H1 (cell line): ENCODE data around the gene PGPEP1. TPM values are rescaled to one million over a fixed set of nuclear protein-coding genes. Genes with fewer than 3 reads are reported as not detected.

Source experiments
- CTCF ChIA-PET: fragments of 300-600 bp; sonication (Branson Sonifier 250); formaldehyde crosslinking; loops from one replicate; lab custom pipeline; 2021; ENCODE audit not compliant: partially characterized antibody; lab: Charles Lee
- POLR2A ChIA-PET: fragments of 300-600 bp; sonication (Branson Sonifier 250); formaldehyde crosslinking; loops from one replicate; lab custom pipeline; 2021; ENCODE audit warnings: inconsistent platforms; ENCODE audit not compliant: partially characterized antibody; lab: Charles Lee
- DNase-seq, 2 experiments: peaks; one replicate each; pipeline versions ENCODE4 v3.0.0 to v3.0.0-alpha.2; 2010 to 2022; ENCODE audit warnings: low spot score in 2 of 2, low read depth in 1 of 2, mixed read lengths in 1 of 2
- FAIRE-seq: peaks from 2 replicates; lab custom pipeline; 2011; peaks lifted over from hg19 to GRCh38; lab: Jason Lieb, UNC
- H2AFZ ChIP-seq: 2 replicates; pipeline ENCODE4 v1.8.1; 2012; ENCODE audit warnings: low read length, inconsistent platforms
- H2AK5ac ChIP-seq: 2 replicates; pipeline ENCODE4 v1.6.1; 2013; ENCODE audit warnings: low read depth, low read length
- H2BK120ac ChIP-seq: replicated peaks from 2 replicates; pipeline ENCODE3; 2013; ENCODE audit warnings: low read depth, low read length, inconsistent platforms
- H2BK12ac ChIP-seq: 2 replicates; pipeline ENCODE4 v1.6.1; 2013; ENCODE audit warnings: low read depth, low read length
- H2BK15ac ChIP-seq: 2 replicates; pipeline ENCODE4 v1.6.1; 2013; ENCODE audit warnings: low read length
- H2BK20ac ChIP-seq: 2 replicates; pipeline ENCODE4 v1.6.1; 2013; ENCODE audit warnings: low read length
- H2BK5ac ChIP-seq: 2 replicates; pipeline ENCODE4 v1.6.1; 2013; ENCODE audit warnings: low read depth, low read length
- H3K14ac ChIP-seq: 2 replicates; pipeline ENCODE4 v1.6.1; 2013; ENCODE audit warnings: inconsistent platforms; ENCODE audit not compliant: insufficient read length
- H3K18ac ChIP-seq: 2 replicates; pipeline ENCODE4 v1.6.1; 2013; ENCODE audit warnings: low read length; ENCODE audit errors: extremely low read depth
- H3K23ac ChIP-seq: 2 replicates; pipeline ENCODE4 v1.6.1; 2013; ENCODE audit warnings: inconsistent platforms; ENCODE audit not compliant: insufficient read length
- H3K23me2 ChIP-seq: 2 replicates; pipeline ENCODE4 v1.6.1; 2013; ENCODE audit warnings: low read depth, low read length
- H3K27ac ChIP-seq: 2 replicates; pipeline ENCODE4 v1.6.1; 2011; ENCODE audit warnings: low read depth, low read length, inconsistent platforms
- H3K27me3 ChIP-seq, 4 experiments: replicated peaks in 1 of 4; 1 replicate in 1 of 4; 2 replicates in 3 of 4; pipeline versions ENCODE4 v1.6.1 to v1.8.1; 2011 to 2013; ENCODE audit warnings: low read length in 3 of 4, mild to moderate bottlenecking in 3 of 4, inconsistent platforms in 2 of 4, mixed read lengths in 2 of 4, moderate library complexity in 1 of 4; ENCODE audit not compliant: control insufficient read depth in 3 of 4, insufficient read depth in 3 of 4; ENCODE audit errors: extremely low read depth in 1 of 4
- H3K36me3 ChIP-seq, 4 experiments: 2 replicates each; pipeline versions ENCODE4 v1.6.1 to v1.8.1; 2011 to 2013; ENCODE audit warnings: mild to moderate bottlenecking in 4 of 4, low read length in 3 of 4, moderate library complexity in 2 of 4, control low read depth in 1 of 4, inconsistent platforms in 1 of 4; ENCODE audit not compliant: insufficient read depth in 4 of 4, control insufficient read depth in 2 of 4
- H3K4ac ChIP-seq: replicated peaks from 2 replicates; pipeline ENCODE3; 2013; ENCODE audit warnings: low read length, low read depth, mixed read lengths, inconsistent platforms; ENCODE audit not compliant: insufficient read length
- H3K4me1 ChIP-seq, 4 experiments: replicated peaks in 1 of 4; 1 replicate in 1 of 4; 2 replicates in 3 of 4; pipeline versions ENCODE4 v1.6.1 to v1.8.1; 2011 to 2013; ENCODE audit warnings: low read length in 3 of 4, inconsistent platforms in 2 of 4, mixed read lengths in 1 of 4; ENCODE audit not compliant: insufficient read depth in 4 of 4, control insufficient read depth in 3 of 4
- H3K4me2 ChIP-seq, 2 experiments: 2 replicates each; pipeline versions ENCODE4 v1.6.1 to v1.8.1; 2011 to 2013; ENCODE audit warnings: low read depth in 2 of 2, low read length in 2 of 2, control low read depth in 1 of 2, inconsistent platforms in 1 of 2, mild to moderate bottlenecking in 1 of 2; ENCODE audit not compliant: insufficient read depth in 1 of 2
- H3K4me3 ChIP-seq, 4 experiments: fragments of 200-600, 300-600 bp in 1 of 4; sonication (generic), shearing (Covaris generic), sonication (Bioruptor Twin) in 1 of 4; 2 replicates each; pipeline versions ENCODE4 v1.5.1 to v1.8.1; 2011 to 2016; ENCODE audit warnings: low read length in 4 of 4, low read depth in 3 of 4, control low read depth in 2 of 4, inconsistent platforms in 2 of 4, mild to moderate bottlenecking in 2 of 4, mixed read lengths in 1 of 4, moderate library complexity in 1 of 4; ENCODE audit not compliant: insufficient read depth in 2 of 4; ENCODE audit errors: extremely low read depth in 1 of 4
- H3K56ac ChIP-seq: replicated peaks from 2 replicates; pipeline ENCODE3; 2013; ENCODE audit warnings: low read depth, mild to moderate bottlenecking, mixed read lengths, low read length, inconsistent platforms; ENCODE audit not compliant: insufficient read length
- H3K79me1 ChIP-seq: 2 replicates; pipeline ENCODE4 v1.6.1; 2013; ENCODE audit warnings: low read depth, low read length, control low read depth
- H3K79me2 ChIP-seq, 2 experiments: 2 replicates each; pipeline versions ENCODE4 v1.6.1 to v1.8.1; 2012 to 2013; ENCODE audit warnings: low read length in 2 of 2, mild to moderate bottlenecking in 2 of 2, inconsistent platforms in 1 of 2; ENCODE audit not compliant: insufficient read depth in 2 of 2, control insufficient read depth in 1 of 2
- H3K9ac ChIP-seq, 4 experiments: replicated peaks in 1 of 4; 1 replicate in 1 of 4; 2 replicates in 3 of 4; pipeline versions ENCODE4 v1.6.1 to v1.8.1; 2011 to 2013; ENCODE audit warnings: low read depth in 3 of 4, low read length in 3 of 4, control low read depth in 2 of 4, mild to moderate bottlenecking in 2 of 4, moderate library complexity in 2 of 4, inconsistent platforms in 1 of 4; ENCODE audit errors: extremely low read depth in 1 of 4
- H3K9me3 ChIP-seq, 2 experiments: 2 replicates each; pipeline versions ENCODE4 v1.6.1 to v1.8.1; 2012 to 2013; ENCODE audit warnings: mild to moderate bottlenecking in 2 of 2, moderate library complexity in 2 of 2, control low read depth in 1 of 2, inconsistent platforms in 1 of 2, low read depth in 1 of 2, low read length in 1 of 2, mixed read lengths in 1 of 2; ENCODE audit not compliant: insufficient read depth in 2 of 2
- H4K20me1 ChIP-seq, 2 experiments: replicated peaks in 1 of 2; 2 replicates each; pipeline versions ENCODE3 to v1.8.1; 2011 to 2013; ENCODE audit warnings: inconsistent platforms in 2 of 2, low read length in 2 of 2, mild to moderate bottlenecking in 1 of 2; ENCODE audit not compliant: insufficient read depth in 2 of 2, control insufficient read depth in 1 of 2
- H4K5ac ChIP-seq: 2 replicates; pipeline ENCODE4 v1.6.1; 2013; ENCODE audit warnings: low read length, low read depth, mixed read lengths, inconsistent platforms; ENCODE audit not compliant: insufficient read length
- H4K8ac ChIP-seq: 2 replicates; pipeline ENCODE4 v1.8.0; 2013; ENCODE audit warnings: mild to moderate bottlenecking, moderate library complexity, low read length, inconsistent platforms; ENCODE audit not compliant: insufficient read depth; ENCODE audit errors: extremely low read depth
- H4K91ac ChIP-seq: replicated peaks from 2 replicates; pipeline ENCODE3; 2013; ENCODE audit warnings: low read length, mixed read lengths, inconsistent platforms; ENCODE audit not compliant: insufficient read length
- ATF2 ChIP-seq: IDR thresholded peaks from 2 replicates; pipeline ENCODE4 v1.6.1; 2012; ENCODE audit warnings: low read length, inconsistent platforms
- EZH2 ChIP-seq: fragments of 200-600 bp; sonication (generic); IDR thresholded peaks from 2 replicates; pipeline ENCODE4 v1.7.1; 2012; ENCODE audit warnings: low read depth, mild to moderate bottlenecking, moderate library complexity, low read length, inconsistent platforms; ENCODE audit not compliant: severe bottlenecking
- MAFK ChIP-seq: IDR thresholded peaks from 2 replicates; pipeline ENCODE4 v1.6.1; 2012; ENCODE audit warnings: low read depth, mild to moderate bottlenecking, improper control_type of control experiment, low read length
- PHF8 ChIP-seq: fragments of 200-600 bp; sonication (generic); conservative IDR thresholded peaks from 2 replicates; pipeline ENCODE4 v1.7.1; 2012; ENCODE audit warnings: low read depth, mild to moderate bottlenecking, inconsistent platforms, low read length, moderate library complexity
- POU5F1 ChIP-seq: IDR thresholded peaks from 2 replicates; pipeline ENCODE4 v1.6.1; 2011; ENCODE audit warnings: low read depth, mild to moderate bottlenecking, low read length, moderate library complexity
- RNF2 ChIP-seq: fragments of 200-900, 300-1000 bp; sonication (generic); IDR thresholded peaks from 2 replicates; pipeline ENCODE4 v1.7.1; 2016; ENCODE audit warnings: borderline replicate concordance, low read depth, mild to moderate bottlenecking, antibody characterized with exemption, low read length; ENCODE audit not compliant: poor library complexity, severe bottlenecking; ENCODE audit errors: missing control alignments
- RXRA ChIP-seq: IDR thresholded peaks from 2 replicates; pipeline ENCODE4 v1.6.1; 2011; ENCODE audit warnings: low read depth, mild to moderate bottlenecking, low read length, moderate library complexity; ENCODE audit not compliant: insufficient read depth
- SP2 ChIP-seq: IDR thresholded peaks from 2 replicates; pipeline ENCODE4 v1.6.1; 2012; ENCODE audit warnings: mild to moderate bottlenecking, low read length, inconsistent platforms
- TAF1 ChIP-seq: IDR thresholded peaks from 2 replicates; pipeline ENCODE4 v1.6.1; 2011; ENCODE audit warnings: mild to moderate bottlenecking, low read depth, low read length
- TCF12 ChIP-seq: IDR thresholded peaks from 2 replicates; pipeline ENCODE4 v1.6.1; 2011; ENCODE audit warnings: low read depth, mild to moderate bottlenecking, low read length
- WGBS, 2 experiments: shearing (Covaris generic) in 1 of 2; methylation state at CpG; one replicate each; pipeline versions ENCODE4 v1.1.6 to v1.1.7; 2013 to 2015; ENCODE audit warnings: low lambda C conversion rate in 2 of 2, mixed read lengths in 2 of 2, inconsistent platforms in 1 of 2, low coverage in 1 of 2, missing lambda C conversion rate in 1 of 2; ENCODE audit not compliant: insufficient replicate concordance in 2 of 2, insufficient coverage in 1 of 2, insufficient read length in 1 of 2; ENCODE audit errors: extremely low coverage in 1 of 2, missing lambda C conversion rate in 1 of 2; 5-methylcytosine and 5-hydroxymethylcytosine counted together
- polyA plus RNA-seq, 7 experiments: library from polyadenylated mRNA; depleted of rRNA in 3 of 7; stranded (reverse) in 5 of 7; unstranded in 2 of 7; fragments of >200 nt in 5 of 7; fragments of 200-250 nt in 2 of 7; gene quantifications; 1 replicate in 5 of 7; 2 replicates in 1 of 7; 4 replicates in 1 of 7; pipeline versions ENCODE4 v1.2.1 to v1.2.3, GENCODE V29; 2011 to 2013; ENCODE audit warnings: missing spikeins in 2 of 7, mixed read lengths in 2 of 7
- total RNA-seq: library from RNA; stranded (reverse); fragmentation: NEBNext Ultra II Directional; extraction: Animal tissue kit (Norgen Biotek cat#: 25700); gene quantifications from 2 replicates; pipeline ENCODE4 v1.2.1, GENCODE V29; 2021

PGPEP1 gene
- total and polyA plus RNA-seq, 2 of the 8 experiments (the other 6 are each of a cell fraction or from before 2014, with no cell fraction given): 17.0 to 33.4 TPM

- Histone ChIP-seq H3K14ac (no peak overlapping the region), H2AFZ (no peak overlapping the region), H3K9me3 (no peaks in the 10 kb centered on the region), H3K56ac (no peak overlapping the region), H3K4me3 (no peak overlapping the region), H3K36me3 (no peaks in the 10 kb centered on the region), H3K4me2 (no peak overlapping the region), H2BK12ac (0 out of 2 replicates have a peak overlapping the region, but pooled peaks have one; percentile 64), H2BK5ac (peak overlapping the region; percentile 32), H3K4me1 (peaks cover 1 to 19% (median 11%) of the 10 kb centered on the region in 4 experiments; a peak in 5 of 7 replicates), H3K27ac (no peak overlapping the region), H2BK15ac (no peak overlapping the region), H4K20me1 (no peaks in the 10 kb centered on the region), H4K8ac (no peak overlapping the region), H3K27me3 (no peaks in the 10 kb centered on the region), H2AK5ac (no peak overlapping the region), H3K9ac (no peak overlapping the region), H3K18ac (no peak overlapping the region), H3K79me1 (no peaks in the 10 kb centered on the region), H3K4ac (no peak overlapping the region), H3K23me2 (no peaks in the 10 kb centered on the region), H4K5ac (no peak overlapping the region), H3K79me2 (no peaks in the 10 kb centered on the region), H3K23ac (no peak overlapping the region), H4K91ac (peak overlapping the region; percentile 30), H2BK120ac (no peak overlapping the region), H2BK20ac (peak overlapping the region; percentile 34; the same call in 1 of the 2 replicates)
- 92% methylated on average over 15 of the region's 15 CpGs; no CpG with 5 or more reads in 1 of the 2 experiments for WGBS, 2 experiments
- CTCF ChIA-PET: interaction anchor here (0.7 to 3.6 kb wide), 9 partner anchors 10 to 45 kb away, joined by 3 to 17 read pairs (median 3); no protein-coding TSS in a partner anchor
- FAIRE-seq (no peak), DNase-seq (no peak)
- POLR2A ChIA-PET: interaction anchor here (1.1 to 3.3 kb wide), 4 partner anchors 11 to 88 kb away, joined by 3 to 15 read pairs (median 4); partner anchors contain the start of genes JUND and PGPEP1
- TF ChIP-seq EZH2: no peak
- no peak for TF ChIP-seq MAFK
- no peak for TF ChIP-seq RNF2
- TF ChIP-seq PHF8: no peak
- no peak for TF ChIP-seq TCF12
- TF ChIP-seq TAF1: no peak
- TF ChIP-seq POU5F1: no peak
- no peak for TF ChIP-seq RXRA
- TF ChIP-seq ATF2: no peak
- no peak for TF ChIP-seq SP2
Measured at GRCh38 chr19:18368504-18369222, 28.3 kb downstream of the PGPEP1 start.
